Transverse colon (tissue), 4 donors: ENCODE results near the gene MCM3AP. TPM values are rescaled to one million over a fixed set of nuclear protein-coding genes. Genes with fewer than 3 reads are reported as not detected.

ENCODE experiments used
- DNase-seq: peaks from one replicate; pipeline ENCODE4 v3.0.0-alpha.2; 2019
- H3K27ac ChIP-seq, 4 donors: fragments of 200-600 bp; sonication (generic); 2 replicates each; pipeline ENCODE4 v1.5.1; 2016 to 2018; ENCODE audit warnings: inconsistent platforms in 4 of 4
- H3K27me3 ChIP-seq: fragments of 200-600 bp; sonication (generic); 2 replicates; pipeline ENCODE4 v1.5.1; 2017; ENCODE audit warnings: inconsistent platforms
- H3K36me3 ChIP-seq, 4 donors: fragments of 200-600 bp; sonication (generic); 2 replicates each; pipeline ENCODE4 v1.5.1; 2017 to 2019; ENCODE audit warnings: inconsistent platforms in 4 of 4
- H3K4me1 ChIP-seq, 4 donors: fragments of 200-600 bp; sonication (generic); 2 replicates each; pipeline ENCODE4 v1.5.1; 2017 to 2020; ENCODE audit warnings: inconsistent platforms in 4 of 4
- H3K4me3 ChIP-seq, 4 donors: fragments of 200-600 bp; sonication (generic); 1 replicate in 1 of 4; 2 replicates in 3 of 4; pipeline versions ENCODE4 v1.5.1 to v1.6.1; 2017 to 2019; ENCODE audit warnings: inconsistent platforms in 4 of 4
- H3K9me3 ChIP-seq, 2 donors: fragments of 200-600 bp; sonication (generic); 2 replicates each; pipeline ENCODE4 v1.5.1; 2017 to 2019; ENCODE audit warnings: inconsistent platforms in 2 of 2
- EP300 ChIP-seq: sonication (generic); formaldehyde crosslinking; IDR thresholded peaks from one replicate; pipeline ENCODE4 v1.6.1; 2017; ENCODE audit warnings: antibody characterized with exemption, low read depth
- POLR2A ChIP-seq: fragments of 450-650 bp; IDR thresholded peaks from one replicate; pipeline ENCODE4 v1.6.1; 2016; ENCODE audit warnings: antibody characterized with exemption, mild to moderate bottlenecking, moderate library complexity
- POLR2AphosphoS5 ChIP-seq, 3 donors: sonication (generic); formaldehyde crosslinking; IDR thresholded peaks; one replicate each; pipeline ENCODE4 v1.6.1; 2016; ENCODE audit warnings: antibody characterized with exemption in 3 of 3
- WGBS, 2 donors: methylation state at CpG; one replicate each; pipeline ENCODE4 v1.1.5; 2018; ENCODE audit warnings: low coverage in 1 of 2; 5-methylcytosine and 5-hydroxymethylcytosine counted together
- in situ Hi-C, 4 donors: fragments of 200-750 bp; cut with MboI; loops; one replicate each; pipeline versions ENCODE4 v1.15.0 to v1.15.1; 2017; ENCODE audit warnings: low sequenced_read_pairs in 3 of 4, low pct_ligation_motif_present in 1 of 4, low pct_unique_long_range_greater_than_20kb in 1 of 4
- intact Hi-C: fragments of 100-400 bp; cut with DNase I; formaldehyde crosslinking; loops from one replicate; pipeline ENCODE4 v1.15.1; 2023; ENCODE audit warnings: low total_unique reads
- total RNA-seq, 4 donors: library from RNA; depleted of rRNA; stranded (reverse); fragments of >200 nt; gene quantifications; one replicate each; pipeline ENCODE4 v1.1.0, GENCODE V29; 2016
- TF ChIP-seq, protein P1 (sequence below), 5 experiments: fragments of 200-600 bp in 3 of 5; fragments of 450-650 bp in 2 of 5; sonication (generic) in 3 of 5; IDR thresholded peaks; 1 replicate in 2 of 5; 2 replicates in 3 of 5; pipeline ENCODE4 v1.5.1; 2016 to 2017; ENCODE audit warnings: antibody characterized with exemption in 5 of 5, inconsistent platforms in 3 of 5, mild to moderate bottlenecking in 2 of 5, moderate library complexity in 1 of 5

The MCM3AP gene
- total RNA-seq, 4 donors from 2014 or later: 87.4 to 348 (median 108) TPM

DNA sequence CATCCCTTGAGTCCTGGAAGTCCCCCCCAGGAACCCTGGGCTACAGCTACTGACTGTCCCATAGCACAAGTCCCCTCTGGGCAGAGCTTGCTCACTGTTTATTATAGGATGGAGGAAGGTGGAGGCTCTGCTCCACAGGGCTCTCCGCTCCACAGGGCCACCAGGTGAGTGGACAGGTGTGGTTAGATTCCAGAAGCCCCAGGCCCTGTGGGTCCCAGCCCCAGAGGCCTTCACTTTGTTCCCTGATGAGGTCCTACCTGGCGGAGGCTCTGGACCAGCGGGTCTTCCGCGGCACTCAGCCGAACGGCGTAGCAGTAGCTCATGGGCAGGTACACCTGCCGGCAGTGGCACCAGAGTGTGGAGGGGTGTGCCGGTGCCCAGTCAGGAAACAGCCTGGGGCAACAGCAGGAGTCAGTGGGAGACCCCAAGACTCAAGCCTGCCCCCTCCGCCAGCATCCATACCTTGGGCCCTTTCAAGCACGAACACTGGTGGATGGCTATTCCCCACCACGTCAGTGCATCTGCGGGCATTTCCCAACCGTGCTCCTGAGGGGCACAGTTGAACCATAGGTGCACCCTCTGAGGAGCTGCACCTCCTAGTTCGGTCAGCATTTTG lies 69.2 kb downstream of the MCM3AP start:
- H3K27me3 ChIP-seq: no peaks in the 10 kb centered on the region
- H3K9me3 ChIP-seq: no peaks in the 10 kb centered on the region
- H3K4me3 ChIP-seq: no peak overlapping the region
- intact Hi-C loops (no loop called here), in situ Hi-C loops (no loop called here)
- H3K4me1 ChIP-seq: no peaks in the 10 kb centered on the region
- H3K36me3 ChIP-seq: peaks cover 0 to 9% (median 0%) of the 10 kb centered on the region in 4 donors
- 97% methylated on average over 16 of the region's 16 CpGs; no CpG with 5 or more reads in 1 of the 2 donors for WGBS, 2 donors
- no peak for TF ChIP-seq EP300
- no peak for TF ChIP-seq POLR2AphosphoS5 (IDR thresholded peaks at IDR 0.05)
- no peak for TF ChIP-seq POLR2A
- TF ChIP-seq, protein P1, sequence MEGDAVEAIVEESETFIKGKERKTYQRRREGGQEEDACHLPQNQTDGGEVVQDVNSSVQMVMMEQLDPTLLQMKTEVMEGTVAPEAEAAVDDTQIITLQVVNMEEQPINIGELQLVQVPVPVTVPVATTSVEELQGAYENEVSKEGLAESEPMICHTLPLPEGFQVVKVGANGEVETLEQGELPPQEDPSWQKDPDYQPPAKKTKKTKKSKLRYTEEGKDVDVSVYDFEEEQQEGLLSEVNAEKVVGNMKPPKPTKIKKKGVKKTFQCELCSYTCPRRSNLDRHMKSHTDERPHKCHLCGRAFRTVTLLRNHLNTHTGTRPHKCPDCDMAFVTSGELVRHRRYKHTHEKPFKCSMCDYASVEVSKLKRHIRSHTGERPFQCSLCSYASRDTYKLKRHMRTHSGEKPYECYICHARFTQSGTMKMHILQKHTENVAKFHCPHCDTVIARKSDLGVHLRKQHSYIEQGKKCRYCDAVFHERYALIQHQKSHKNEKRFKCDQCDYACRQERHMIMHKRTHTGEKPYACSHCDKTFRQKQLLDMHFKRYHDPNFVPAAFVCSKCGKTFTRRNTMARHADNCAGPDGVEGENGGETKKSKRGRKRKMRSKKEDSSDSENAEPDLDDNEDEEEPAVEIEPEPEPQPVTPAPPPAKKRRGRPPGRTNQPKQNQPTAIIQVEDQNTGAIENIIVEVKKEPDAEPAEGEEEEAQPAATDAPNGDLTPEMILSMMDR (IDR thresholded peaks at IDR 0.05): no peak
- no peak for DNase-seq
- no peak overlapping the region for H3K27ac ChIP-seq

DNA sequence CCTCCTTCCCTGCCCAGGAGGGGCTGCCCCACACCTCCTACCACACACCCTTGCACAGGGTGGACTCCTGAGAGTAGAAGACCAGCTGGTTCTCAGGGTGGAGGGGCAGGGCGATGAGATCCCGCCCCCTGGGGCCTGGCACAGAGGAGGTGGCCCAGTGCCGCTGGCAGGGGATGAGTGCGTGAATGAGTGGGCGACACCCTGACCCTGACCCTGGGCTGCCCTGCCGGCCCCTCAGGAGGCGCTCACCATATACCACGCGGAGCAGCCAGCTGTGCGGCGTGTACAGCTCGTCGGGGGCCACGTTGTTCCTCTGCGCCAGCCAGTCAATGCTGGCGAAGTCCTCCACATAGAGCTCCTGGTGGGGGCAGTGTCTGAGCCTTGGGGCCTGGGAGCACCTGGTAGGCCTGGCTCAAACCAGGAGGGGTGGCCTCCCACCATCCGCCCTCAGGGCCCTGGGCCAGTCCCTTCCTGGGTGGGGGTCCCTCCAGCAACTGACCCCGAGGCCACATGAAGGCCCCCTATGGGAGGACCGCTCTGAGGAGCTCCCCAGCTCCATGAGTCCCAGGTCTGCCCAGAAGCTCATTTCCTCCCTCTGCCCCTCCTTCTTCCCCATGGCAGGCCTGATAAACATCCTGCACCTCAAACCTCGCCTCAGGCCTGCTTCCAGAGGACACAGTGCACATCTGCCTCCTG lies 69.8 kb downstream of the MCM3AP start:
- WGBS, 2 donors: 95% methylated on average over 19 of the region's 20 CpGs; no CpG with 5 or more reads in 1 of the 2 donors
- DNase-seq: no peak
- intact Hi-C loops: no loop called here

DNA sequence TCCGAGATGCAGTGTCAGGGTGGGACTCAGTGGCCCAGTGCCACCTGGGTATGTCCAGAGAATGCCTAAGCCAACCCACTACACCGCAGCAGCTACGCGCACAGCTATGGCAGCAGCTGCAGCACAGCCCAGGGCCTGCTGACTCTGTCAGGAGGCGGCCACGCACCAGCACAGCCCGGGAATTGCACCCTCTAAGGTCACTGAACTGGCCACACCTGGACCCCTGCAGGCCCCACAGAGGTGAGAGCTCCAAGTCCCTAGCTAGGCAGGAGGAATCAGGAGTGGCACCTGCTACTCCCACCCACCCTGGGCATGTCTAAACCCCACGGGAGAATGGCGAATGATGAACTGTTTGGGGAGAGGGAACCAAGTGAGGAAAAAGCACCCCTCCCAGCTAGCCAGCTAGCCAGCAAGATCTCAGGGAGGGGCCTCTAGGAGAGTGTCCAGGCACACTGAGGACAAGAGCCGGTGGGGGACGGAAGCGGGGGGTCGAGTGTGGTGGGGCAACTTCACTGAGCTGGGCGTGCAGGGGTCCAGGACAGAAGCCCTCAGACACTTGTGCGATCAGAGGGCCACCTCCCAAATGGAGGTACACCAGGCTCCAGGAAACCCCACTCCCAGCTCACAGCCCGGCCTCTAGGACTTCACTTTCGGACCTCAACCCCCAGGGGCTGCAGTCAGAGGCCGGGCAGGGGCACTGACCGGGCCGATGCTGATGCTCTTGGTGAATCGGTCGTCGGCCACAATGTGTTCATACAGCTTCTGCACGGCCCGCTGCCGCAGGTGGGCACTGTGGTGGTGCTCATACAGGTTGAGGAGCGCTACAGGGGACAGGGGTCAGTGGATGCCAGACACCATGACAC lies 70.7 kb downstream of the MCM3AP start:
- in situ Hi-C loops (no loop called here), intact Hi-C loops (no loop called here)
- TF ChIP-seq, protein P1 (IDR thresholded peaks at IDR 0.05): no peak
- no peak for TF ChIP-seq POLR2AphosphoS5 (IDR thresholded peaks at IDR 0.05)
- TF ChIP-seq EP300: no peak
- no peak for TF ChIP-seq POLR2A
- Histone ChIP-seq H3K27me3 (no peaks in the 10 kb centered on the region), H3K4me3 (no peak overlapping the region), H3K4me1 (no peaks in the 10 kb centered on the region), H3K9me3 (no peaks in the 10 kb centered on the region), H3K36me3 (peaks cover 0 to 4% (median under 1%) of the 10 kb centered on the region in 4 donors), H3K27ac (no peak overlapping the region)
- 80 to 93% methylated on average over 1 to 27 of the region's 27 CpGs for WGBS, 2 donors
- DNase-seq: no peak

More for the DNA sequence above, 69.8 kb downstream of the MCM3AP start:
- Histone ChIP-seq H3K27me3 (no peaks in the 10 kb centered on the region), H3K9me3 (no peaks in the 10 kb centered on the region), H3K4me3 (no peak overlapping the region), H3K36me3 (peaks cover 0 to 8% (median 0%) of the 10 kb centered on the region in 4 donors), H3K4me1 (no peaks in the 10 kb centered on the region), H3K27ac (no peak overlapping the region)
- in situ Hi-C loops: no loop called here
- TF ChIP-seq POLR2A (no peak), EP300 (no peak), POLR2AphosphoS5 (IDR thresholded peaks at IDR 0.05) (no peak)
- TF ChIP-seq, protein P1 (IDR thresholded peaks at IDR 0.05): no peak
